Rectal smooth muscle tissue (tissue), 1 donor: ENCODE measurements around the gene TIAM2.

ENCODE experiments used
- H3K27ac ChIP-seq: one replicate; pipeline ENCODE4 v1.7.0; 2013; ENCODE audit warnings: low read depth, low read length, inconsistent platforms
- H3K27me3 ChIP-seq: one replicate; pipeline ENCODE4 v1.7.0; 2013; ENCODE audit warnings: low read length; ENCODE audit not compliant: control insufficient read depth, insufficient read depth
- H3K36me3 ChIP-seq: one replicate; pipeline ENCODE4 v1.7.0; 2013; ENCODE audit warnings: low read length; ENCODE audit not compliant: control insufficient read depth, insufficient read depth
- H3K4me1 ChIP-seq: one replicate; pipeline ENCODE4 v1.7.0; 2013; ENCODE audit warnings: low read length; ENCODE audit not compliant: control insufficient read depth, insufficient read depth
- H3K4me3 ChIP-seq: one replicate; pipeline ENCODE4 v1.7.0; 2013; ENCODE audit warnings: low read length
- H3K9ac ChIP-seq: one replicate; pipeline ENCODE4 v1.7.0; 2013; ENCODE audit warnings: low read length

Gene TIAM2

GRCh38 chr6:154969796-154970195 lies 25.3 kb upstream of the TIAM2 start:
- H3K27ac ChIP-seq, result no peak overlapping the region
- no peaks in the 10 kb centered on the region for H3K36me3 ChIP-seq

GRCh38 chr6:154974485-154975149 lies 20.5 kb upstream of the TIAM2 start:
- H3K4me3 ChIP-seq, result no peak overlapping the region
- no peak overlapping the region for H3K27ac ChIP-seq
- H3K27me3 ChIP-seq, result no peaks in the 10 kb centered on the region
- H3K9ac ChIP-seq, result no peak overlapping the region
- no peaks in the 10 kb centered on the region for H3K36me3 ChIP-seq
- no peaks in the 10 kb centered on the region for H3K4me1 ChIP-seq

More at GRCh38 chr6:154969796-154970195, 25.3 kb upstream of the TIAM2 start:
- no peak overlapping the region for H3K9ac ChIP-seq
- no peaks in the 10 kb centered on the region for H3K4me1 ChIP-seq
- no peaks in the 10 kb centered on the region for H3K27me3 ChIP-seq
- H3K4me3 ChIP-seq, result no peak overlapping the region

- no peak overlapping the region for H3K9ac ChIP-seq
- no peaks in the 10 kb centered on the region for H3K27me3 ChIP-seq
- H3K36me3 ChIP-seq, result no peaks in the 10 kb centered on the region
- no peaks in the 10 kb centered on the region for H3K4me1 ChIP-seq
- no peak overlapping the region for H3K27ac ChIP-seq
- no peak overlapping the region for H3K4me3 ChIP-seq
Observed at GRCh38 chr6:154977588-154977987, 17.5 kb upstream of the TIAM2 start.

- Histone ChIP-seq H3K4me3 (no peak overlapping the region), H3K27me3 (no peaks in the 10 kb centered on the region), H3K27ac (no peak overlapping the region), H3K36me3 (no peaks in the 10 kb centered on the region), H3K9ac (no peak overlapping the region), H3K4me1 (no peaks in the 10 kb centered on the region)
Observed at GRCh38 chr6:154980273-154981078, 14.6 kb upstream of the TIAM2 start.

GRCh38 chr6:154981079-154981870 lies 13.8 kb upstream of the TIAM2 start:
- Histone ChIP-seq H3K9ac (no peak overlapping the region), H3K27me3 (no peaks in the 10 kb centered on the region), H3K27ac (no peak overlapping the region), H3K4me1 (no peaks in the 10 kb centered on the region), H3K36me3 (no peaks in the 10 kb centered on the region), H3K4me3 (no peak overlapping the region)

GRCh38 chr6:154984146-154984545 lies 11.0 kb upstream of the TIAM2 start:
- Histone ChIP-seq H3K4me3 (no peak overlapping the region), H3K9ac (no peak overlapping the region), H3K4me1 (no peaks in the 10 kb centered on the region), H3K36me3 (no peaks in the 10 kb centered on the region), H3K27me3 (no peaks in the 10 kb centered on the region), H3K27ac (no peak overlapping the region)

GRCh38 chr6:154986787-154987235 lies 8.3 kb upstream of the TIAM2 start:
- no peak overlapping the region for H3K27ac ChIP-seq
- H3K9ac ChIP-seq, result no peak overlapping the region
- H3K27me3 ChIP-seq, result no peaks in the 10 kb centered on the region

GRCh38 chr6:154989448-154989847 lies 5.7 kb upstream of the TIAM2 start:
- Histone ChIP-seq H3K27ac (no peak overlapping the region), H3K4me1 (no peaks in the 10 kb centered on the region), H3K4me3 (no peak overlapping the region), H3K9ac (no peak overlapping the region), H3K36me3 (no peaks in the 10 kb centered on the region), H3K27me3 (no peaks in the 10 kb centered on the region)

More at GRCh38 chr6:154986787-154987235, 8.3 kb upstream of the TIAM2 start:
- H3K36me3 ChIP-seq, result no peaks in the 10 kb centered on the region
- H3K4me1 ChIP-seq, result no peaks in the 10 kb centered on the region
- no peak overlapping the region for H3K4me3 ChIP-seq

- H3K9ac ChIP-seq, result no peak overlapping the region
- no peaks in the 10 kb centered on the region for H3K36me3 ChIP-seq
- H3K27ac ChIP-seq, result no peak overlapping the region
- H3K4me1 ChIP-seq, result no peaks in the 10 kb centered on the region
- no peaks in the 10 kb centered on the region for H3K27me3 ChIP-seq
- H3K4me3 ChIP-seq, result no peak overlapping the region
Observed at GRCh38 chr6:154991207-154991606, 3.9 kb upstream of the TIAM2 start.

- H3K4me1 ChIP-seq, result no peaks in the 10 kb centered on the region
- no peaks in the 10 kb centered on the region for H3K36me3 ChIP-seq
- H3K9ac ChIP-seq, result no peak overlapping the region
- no peak overlapping the region for H3K4me3 ChIP-seq
- H3K27me3 ChIP-seq, result no peaks in the 10 kb centered on the region
- no peak overlapping the region for H3K27ac ChIP-seq
Observed at GRCh38 chr6:154993026-154993425, 2.1 kb upstream of the TIAM2 start.

- H3K27me3 ChIP-seq, result no peaks in the 10 kb centered on the region
- no peak overlapping the region for H3K9ac ChIP-seq
- H3K27ac ChIP-seq, result no peak overlapping the region
- no peak overlapping the region for H3K4me3 ChIP-seq
- no peaks in the 10 kb centered on the region for H3K4me1 ChIP-seq
- no peaks in the 10 kb centered on the region for H3K36me3 ChIP-seq
Observed at GRCh38 chr6:154993710-154994109, 1.4 kb upstream of the TIAM2 start.

GRCh38 chr6:154994836-154995253 lies 270 bp upstream of the TIAM2 start:
- H3K9ac ChIP-seq, result no peak overlapping the region
- no peaks in the 10 kb centered on the region for H3K4me1 ChIP-seq
- H3K36me3 ChIP-seq, result no peaks in the 10 kb centered on the region
- H3K27me3 ChIP-seq, result no peaks in the 10 kb centered on the region
- H3K4me3 ChIP-seq, result peak overlapping the region; percentile 32
- no peak overlapping the region for H3K27ac ChIP-seq
